HG02798 (cell line): ENCODE results near the gene TMEM132C.

Experiments
- ATAC-seq: cut with Tn5 transposase; IDR thresholded peaks from one replicate; pipeline ENCODE4 v1.9.1; 2021; ENCODE audit warnings: mild to moderate bottlenecking; ENCODE audit not compliant: unreplicated experiment, poor library complexity

Gene TMEM132C

GRCh38 chr12:128337431-128338170 is 70.6 kb downstream of the TMEM132C start:
- no peak for ATAC-seq

- ATAC-seq: no peak
Measured at GRCh38 chr12:128338386-128339125, 71.6 kb downstream of the TMEM132C start.

GRCh38 chr12:128339126-128339520 is 72.2 kb downstream of the TMEM132C start:
- ATAC-seq: no peak

- ATAC-seq: no peak
Measured at GRCh38 chr12:128339631-128340030, 72.7 kb downstream of the TMEM132C start.

GRCh38 chr12:128353301-128353700 is 86.3 kb downstream of the TMEM132C start:
- ATAC-seq: no peak

- no peak for ATAC-seq
Measured at GRCh38 chr12:128356547-128356946, 89.6 kb downstream of the TMEM132C start.

GRCh38 chr12:128361400-128361995 is 94.5 kb downstream of the TMEM132C start:
- ATAC-seq: no peak

GRCh38 chr12:128365032-128365431 is 98.1 kb downstream of the TMEM132C start:
- ATAC-seq: no peak

GRCh38 chr12:128365651-128366231 is 98.8 kb downstream of the TMEM132C start:
- ATAC-seq: no peak

GRCh38 chr12:128367961-128368360 is 101.0 kb downstream of the TMEM132C start:
- ATAC-seq: no peak

GRCh38 chr12:128381541-128381940 is 114.6 kb downstream of the TMEM132C start:
- ATAC-seq: no peak

GRCh38 chr12:128381946-128382345 is 115.0 kb downstream of the TMEM132C start:
- no peak for ATAC-seq

GRCh38 chr12:128382946-128383345 is 116.0 kb downstream of the TMEM132C start:
- ATAC-seq: no peak

GRCh38 chr12:128383357-128383937 is 116.5 kb downstream of the TMEM132C start:
- ATAC-seq: no peak

- ATAC-seq: no peak
Measured at GRCh38 chr12:128385736-128386135, 118.8 kb downstream of the TMEM132C start.

- ATAC-seq: peak; percentile 81
Measured at GRCh38 chr12:128387811-128388422, 120.9 kb downstream of the TMEM132C start.

- ATAC-seq: no peak
Measured at GRCh38 chr12:128388461-128389000, 121.6 kb downstream of the TMEM132C start.

- ATAC-seq: no peak
Measured at GRCh38 chr12:128393346-128393745, 126.4 kb downstream of the TMEM132C start.

GRCh38 chr12:128394137-128394536 is 127.2 kb downstream of the TMEM132C start:
- no peak for ATAC-seq

- ATAC-seq: no peak
Measured at GRCh38 chr12:128399253-128399652, 132.3 kb downstream of the TMEM132C start.
